Fibroblast of lung (primary cell): ENCODE data around the gene PCDH9. TPM values are rescaled to one million over a fixed set of nuclear protein-coding genes. Genes with fewer than 3 reads are reported as not detected.
A peak's percentile ranks its signal among the peaks of the same experiment; 100 is the strongest.

Source experiments
- DNase-seq, 2 donors: peaks; one replicate each; pipeline versions ENCODE4 v3.0.0 to v3.0.0-alpha.2; 2010; ENCODE audit warnings: low read depth in 2 of 2
- H2AFZ ChIP-seq: 2 replicates; pipeline ENCODE4 v1.5.1; 2012; ENCODE audit warnings: low read length, control low read depth, inconsistent platforms
- H3K27ac ChIP-seq: 2 replicates; pipeline ENCODE4 v1.5.1; 2011; ENCODE audit warnings: low read length, control low read depth; ENCODE audit not compliant: insufficient read depth
- H3K27me3 ChIP-seq: 2 replicates; pipeline ENCODE4 v1.5.1; 2011; ENCODE audit warnings: mild to moderate bottlenecking, low read length; ENCODE audit not compliant: control insufficient read depth, insufficient read depth
- H3K36me3 ChIP-seq: 2 replicates; pipeline ENCODE4 v1.5.1; 2011; ENCODE audit warnings: low read length; ENCODE audit not compliant: control insufficient read depth, insufficient read depth
- H3K4me1 ChIP-seq: 2 replicates; pipeline ENCODE4 v1.5.1; 2011; ENCODE audit warnings: low read length; ENCODE audit not compliant: control insufficient read depth, insufficient read depth; ENCODE audit errors: extremely low read depth
- H3K4me2 ChIP-seq: 2 replicates; pipeline ENCODE4 v1.5.1; 2011; ENCODE audit warnings: low read length, control low read depth; ENCODE audit not compliant: insufficient read depth; ENCODE audit errors: extremely low read depth
- H3K4me3 ChIP-seq, 4 experiments: fragments of 200-600 bp in 1 of 4; sonication (generic) in 1 of 4; replicated peaks in 1 of 4; 2 replicates each; pipeline ENCODE4 v1.5.1; 2011 to 2016; ENCODE audit warnings: low read length in 4 of 4, low read depth in 3 of 4, mild to moderate bottlenecking in 3 of 4, control low read depth in 2 of 4, inconsistent platforms in 1 of 4, mixed read lengths in 1 of 4; ENCODE audit not compliant: insufficient read depth in 1 of 4; ENCODE audit errors: control extremely low read depth in 1 of 4
- H3K79me2 ChIP-seq: 2 replicates; pipeline ENCODE4 v1.5.1; 2012; ENCODE audit warnings: mild to moderate bottlenecking, low read length, inconsistent platforms; ENCODE audit not compliant: control insufficient read depth, insufficient read depth
- H3K9ac ChIP-seq: 2 replicates; pipeline ENCODE4 v1.5.1; 2011; ENCODE audit warnings: mild to moderate bottlenecking, low read length, control low read depth; ENCODE audit not compliant: insufficient read depth
- H3K9me3 ChIP-seq: 2 replicates; pipeline ENCODE4 v1.5.1; 2012; ENCODE audit warnings: low read depth, low read length; ENCODE audit not compliant: control insufficient read depth, insufficient read depth
- H4K20me1 ChIP-seq: 2 replicates; pipeline ENCODE4 v1.5.1; 2011; ENCODE audit warnings: low read length; ENCODE audit not compliant: control insufficient read depth, insufficient read depth; ENCODE audit errors: extremely low read depth
- EZH2 ChIP-seq: IDR thresholded peaks from 2 replicates; pipeline ENCODE4 v1.5.1; 2012; ENCODE audit warnings: low read length, control low read depth, mild to moderate bottlenecking; ENCODE audit errors: missing control alignments
- polyA plus RNA-seq, 2 donors: library from polyadenylated mRNA; depleted of rRNA in 1 of 2; stranded (reverse) in 1 of 2; unstranded in 1 of 2; fragments of >200 nt; gene quantifications; 2 replicates each; pipeline ENCODE4 v1.2.1, GENCODE V29; 2011 to 2012; ENCODE audit warnings: missing spikeins in 1 of 2
- total RNA-seq: library from RNA; depleted of rRNA; stranded (reverse); fragments of >200 nt; gene quantifications from 2 replicates; pipeline ENCODE4 v1.2.1, GENCODE V29; 2014
- TF ChIP-seq, protein P1 (sequence below), 2 donors: IDR thresholded peaks in 1 of 2; conservative IDR thresholded peaks in 1 of 2; 1 replicate in 1 of 2; 2 replicates in 1 of 2; pipeline ENCODE4 v1.5.1; 2011 to 2012; ENCODE audit warnings: low read length in 2 of 2, control low read depth in 1 of 2, inconsistent platforms in 1 of 2, low read depth in 1 of 2, mild to moderate bottlenecking in 1 of 2

PCDH9 gene
- total and polyA plus RNA-seq, 2 donors (not counting 1 experiment from before 2014, with no cell fraction given): 0.50 to 0.67 TPM

GRCh38 chr13:66424422-66424821 lies 805.7 kb downstream of the PCDH9 start:
- H3K27ac ChIP-seq: no peak overlapping the region
- no peaks in the 10 kb centered on the region for H3K36me3 ChIP-seq
- H3K9me3 ChIP-seq: no peaks in the 10 kb centered on the region
- no peak overlapping the region for H3K9ac ChIP-seq
- H3K4me2 ChIP-seq: no peak overlapping the region
- H2AFZ ChIP-seq: no peak overlapping the region
- peak; percentile 69 to 78 for DNase-seq
- no peaks in the 10 kb centered on the region for H3K27me3 ChIP-seq
- H4K20me1 ChIP-seq: no peaks in the 10 kb centered on the region
- TF ChIP-seq, protein P1, sequence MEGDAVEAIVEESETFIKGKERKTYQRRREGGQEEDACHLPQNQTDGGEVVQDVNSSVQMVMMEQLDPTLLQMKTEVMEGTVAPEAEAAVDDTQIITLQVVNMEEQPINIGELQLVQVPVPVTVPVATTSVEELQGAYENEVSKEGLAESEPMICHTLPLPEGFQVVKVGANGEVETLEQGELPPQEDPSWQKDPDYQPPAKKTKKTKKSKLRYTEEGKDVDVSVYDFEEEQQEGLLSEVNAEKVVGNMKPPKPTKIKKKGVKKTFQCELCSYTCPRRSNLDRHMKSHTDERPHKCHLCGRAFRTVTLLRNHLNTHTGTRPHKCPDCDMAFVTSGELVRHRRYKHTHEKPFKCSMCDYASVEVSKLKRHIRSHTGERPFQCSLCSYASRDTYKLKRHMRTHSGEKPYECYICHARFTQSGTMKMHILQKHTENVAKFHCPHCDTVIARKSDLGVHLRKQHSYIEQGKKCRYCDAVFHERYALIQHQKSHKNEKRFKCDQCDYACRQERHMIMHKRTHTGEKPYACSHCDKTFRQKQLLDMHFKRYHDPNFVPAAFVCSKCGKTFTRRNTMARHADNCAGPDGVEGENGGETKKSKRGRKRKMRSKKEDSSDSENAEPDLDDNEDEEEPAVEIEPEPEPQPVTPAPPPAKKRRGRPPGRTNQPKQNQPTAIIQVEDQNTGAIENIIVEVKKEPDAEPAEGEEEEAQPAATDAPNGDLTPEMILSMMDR (conservative IDR thresholded peaks at IDR 0.05 in 1 of 2, IDR thresholded peaks at IDR 0.05 in 1 of 2; ENCODE audit: low read depth in 1 of 2, low read length in 2 of 2): no peak
- TF ChIP-seq EZH2: no peak
- no peaks in the 10 kb centered on the region for H3K79me2 ChIP-seq
- H3K4me3 ChIP-seq: no peak overlapping the region
- H3K4me1 ChIP-seq: no peaks in the 10 kb centered on the region

- H3K27ac ChIP-seq: no peak overlapping the region
- no peak for DNase-seq
- H3K9ac ChIP-seq: no peak overlapping the region
- no peak overlapping the region for H3K4me3 ChIP-seq
- no peak overlapping the region for H2AFZ ChIP-seq
- H3K36me3 ChIP-seq: no peaks in the 10 kb centered on the region
- no peaks in the 10 kb centered on the region for H3K9me3 ChIP-seq
- no peaks in the 10 kb centered on the region for H3K79me2 ChIP-seq
- no peaks in the 10 kb centered on the region for H3K27me3 ChIP-seq
- no peaks in the 10 kb centered on the region for H4K20me1 ChIP-seq
- no peak overlapping the region for H3K4me2 ChIP-seq
- no peaks in the 10 kb centered on the region for H3K4me1 ChIP-seq
- no peak for TF ChIP-seq EZH2
- TF ChIP-seq, protein P1 (conservative IDR thresholded peaks at IDR 0.05 in 1 of 2, IDR thresholded peaks at IDR 0.05 in 1 of 2; ENCODE audit: low read depth in 1 of 2, low read length in 2 of 2): no peak
Observed at GRCh38 chr13:66415444-66415843, 814.7 kb downstream of the PCDH9 start.

- H3K27me3 ChIP-seq: no peaks in the 10 kb centered on the region
- no peak overlapping the region for H3K27ac ChIP-seq
- no peaks in the 10 kb centered on the region for H3K36me3 ChIP-seq
- H3K9me3 ChIP-seq: no peaks in the 10 kb centered on the region
- DNase-seq: peak in 1 of 2 donors; percentile 28
- no peak overlapping the region for H3K4me2 ChIP-seq
- TF ChIP-seq EZH2: no peak
- TF ChIP-seq, protein P1 (conservative IDR thresholded peaks at IDR 0.05 in 1 of 2, IDR thresholded peaks at IDR 0.05 in 1 of 2; ENCODE audit: low read depth in 1 of 2, low read length in 2 of 2): no peak
- H3K4me1 ChIP-seq: no peaks in the 10 kb centered on the region
- no peak overlapping the region for H3K4me3 ChIP-seq
- no peaks in the 10 kb centered on the region for H4K20me1 ChIP-seq
- H3K79me2 ChIP-seq: no peaks in the 10 kb centered on the region
- H2AFZ ChIP-seq: no peak overlapping the region
- no peak overlapping the region for H3K9ac ChIP-seq
Observed at GRCh38 chr13:66414066-66414800, 815.9 kb downstream of the PCDH9 start.
